ENCODE data around the gene NT5DC1.

NT5DC1 gene

GRCh38 chr6:116248577-116248976 lies 147.9 kb downstream of the NT5DC1 start:
- no peak for DNase-seq

GRCh38 chr6:116251568-116252384 lies 151.1 kb downstream of the NT5DC1 start:
- DNase-seq = no peak

GRCh38 chr6:116253188-116253504 lies 152.5 kb downstream of the NT5DC1 start:
- DNase-seq = no peak

GRCh38 chr6:116253505-116254296 lies 153.0 kb downstream of the NT5DC1 start, which contains the start of gene TSPYL4:
TSS of gene TSPYL4 (minus strand) at chr6:116254075. CDS start at chr6:116254008, 67 bp downstream.
- peak; percentile 97 for DNase-seq

GRCh38 chr6:116254297-116255056 lies 153.8 kb downstream of the NT5DC1 start:
- DNase-seq = no peak

- no peak for DNase-seq
These were observed 154.7 kb downstream of the NT5DC1 start for GRCh38 chr6:116255246-116255800.

- no peak for DNase-seq
These were observed 156.0 kb downstream of the NT5DC1 start for GRCh38 chr6:116256694-116257093.

- no peak for DNase-seq
These were observed 157.9 kb downstream of the NT5DC1 start for GRCh38 chr6:116258520-116258919.

- DNase-seq = no peak
These were observed 162.7 kb downstream of the NT5DC1 start for GRCh38 chr6:116263353-116263752.

- DNase-seq = peak; percentile 55
These were observed 164.6 kb downstream of the NT5DC1 start for GRCh38 chr6:116265041-116265829.

GRCh38 chr6:116266803-116267202 lies 166.2 kb downstream of the NT5DC1 start:
- no peak for DNase-seq

GRCh38 chr6:116267836-116268588 lies 167.4 kb downstream of the NT5DC1 start:
- no peak for DNase-seq

- peak; percentile 79 for DNase-seq
These were observed 168.1 kb downstream of the NT5DC1 start for GRCh38 chr6:116268589-116269293.

GRCh38 chr6:116271149-116271708 lies 170.6 kb downstream of the NT5DC1 start:
- no peak for DNase-seq

GRCh38 chr6:116277124-116277523 lies 176.5 kb downstream of the NT5DC1 start:
- DNase-seq = no peak

GRCh38 chr6:116278481-116278829 lies 177.8 kb downstream of the NT5DC1 start:
- DNase-seq = no peak

GRCh38 chr6:116278854-116279231 lies 178.2 kb downstream of the NT5DC1 start:
- DNase-seq = no peak

- peak; percentile 97 for DNase-seq
These were observed 178.8 kb downstream of the NT5DC1 start, which contains the start of gene TSPYL1 for GRCh38 chr6:116279232-116280160. TSS of gene TSPYL1 (minus strand) at chr6:116279930. CDS start at chr6:116279830, 100 bp downstream.
